HepG2 (cell line): ENCODE measurements around the gene CPB1. TPM values are rescaled to one million over a fixed set of nuclear protein-coding genes. Genes with fewer than 3 reads are reported as not detected.

Experiments used
- ATAC-seq: fragments of 200-7000 bp; cut with Tn5 transposase; 3 replicates; pipeline ENCODE4 v1.9.1; 2020; ENCODE audit warnings: mild to moderate bottlenecking, moderate library complexity
- BruUV-seq: library from RNA; stranded (reverse); fragments of 400-500 nt; replicated peaks from 2 replicates; lab custom pipeline; 2021; lab: Mats Ljungman, UMichigan
- CTCF ChIA-PET: fragments of 300-600 bp; formaldehyde crosslinking; extraction: SDS; loops from one replicate; lab custom pipeline; 2021; ENCODE audit warnings: low total read pairs, inconsistent platforms, low intra/inter-chr PET ratio; lab: Yijun Ruan, JAX
- POLR2A ChIA-PET: fragments of 350-600 bp; sonication (Branson Sonifier 250); formaldehyde crosslinking; loops from one replicate; lab custom pipeline; 2020; ENCODE audit warnings: antibody characterized with exemption, inconsistent platforms; lab: Yijun Ruan, JAX
- DNase-seq: peaks from one replicate; pipeline ENCODE4 v3.0.0-alpha.2; 2015; ENCODE audit warnings: low spot score
- FAIRE-seq: peaks from 3 replicates; lab custom pipeline; 2011; peaks lifted over from hg19 to GRCh38; lab: Jason Lieb, UNC
- H2AFZ ChIP-seq: one replicate; pipeline ENCODE4 v1.6.1; 2011; ENCODE audit warnings: low read length, inconsistent platforms
- H3K27ac ChIP-seq: fragments of 300-600 bp; 3 replicates; pipeline ENCODE4 v1.8.0; 2011; ENCODE audit warnings: mixed run types, mild to moderate bottlenecking, mixed read lengths, low read length, inconsistent platforms; ENCODE audit not compliant: insufficient read depth; ENCODE audit errors: extremely low read length
- H3K27me3 ChIP-seq, 2 experiments: fragments of 200-600 bp in 1 of 2; 2 replicates in 1 of 2; 3 replicates in 1 of 2; pipeline versions ENCODE4 v1.6.0 to v1.8.0; 2011; ENCODE audit warnings: low read length in 2 of 2, mild to moderate bottlenecking in 2 of 2, moderate library complexity in 2 of 2, inconsistent platforms in 1 of 2; ENCODE audit not compliant: insufficient read depth in 2 of 2, control insufficient read depth in 1 of 2
- H3K36me3 ChIP-seq, 2 experiments: fragments of 200-600 bp in 1 of 2; replicated peaks in 1 of 2; 2 replicates in 1 of 2; 3 replicates in 1 of 2; pipeline versions ENCODE4 v1.5.1 to v1.8.0; 2011; ENCODE audit warnings: low read length in 2 of 2, inconsistent platforms in 1 of 2; ENCODE audit not compliant: insufficient read depth in 2 of 2, control insufficient read depth in 1 of 2
- H3K4me1 ChIP-seq: 2 replicates; pipeline ENCODE4 v1.5.1; 2012; ENCODE audit warnings: low read length, inconsistent platforms; ENCODE audit not compliant: insufficient read depth
- H3K4me2 ChIP-seq: 2 replicates; pipeline ENCODE4 v1.6.0; 2011; ENCODE audit warnings: low read depth, low read length, inconsistent platforms
- H3K4me3 ChIP-seq, 3 experiments: fragments of 200-600 bp in 1 of 3; sonication (generic), shearing (Covaris generic) in 1 of 3; replicated peaks in 1 of 3; 2 replicates each; pipeline ENCODE4 v1.5.1; 2011 to 2016; ENCODE audit warnings: low read length in 3 of 3, inconsistent platforms in 2 of 3, low read depth in 2 of 3, mild to moderate bottlenecking in 2 of 3, control low read depth in 1 of 3, mixed read lengths in 1 of 3; ENCODE audit not compliant: insufficient read depth in 1 of 3
- H3K79me2 ChIP-seq: one replicate; pipeline ENCODE4 v1.6.1; 2011; ENCODE audit warnings: low read length, inconsistent platforms; ENCODE audit not compliant: insufficient read depth
- H3K9ac ChIP-seq: 2 replicates; pipeline ENCODE4 v1.6.0; 2011; ENCODE audit warnings: mild to moderate bottlenecking, low read depth, low read length, inconsistent platforms; ENCODE audit not compliant: insufficient read depth
- H3K9me3 ChIP-seq: 2 replicates; pipeline ENCODE4 v1.5.1; 2012; ENCODE audit warnings: mild to moderate bottlenecking, low read length
- H4K20me1 ChIP-seq: 2 replicates; pipeline ENCODE4 v1.6.0; 2011; ENCODE audit warnings: inconsistent platforms, mild to moderate bottlenecking, low read length, moderate library complexity; ENCODE audit not compliant: insufficient read depth
- ELF3 ChIP-seq: IDR thresholded peaks from 2 replicates; pipeline ENCODE4 v1.6.1; 2016; ENCODE audit warnings: missing genetic modification reagents, missing compliant biosample characterization
- GLI4 ChIP-seq: sonication (generic); formaldehyde crosslinking; IDR thresholded peaks from 2 replicates; pipeline ENCODE4 v1.5.1; 2020; ENCODE audit warnings: missing genetic modification reagents, mild to moderate bottlenecking, moderate library complexity, borderline replicate concordance
- HES4 ChIP-seq: sonication (generic); formaldehyde crosslinking; IDR thresholded peaks from 2 replicates; pipeline ENCODE4 v1.9.0; 2021; ENCODE audit warnings: mild to moderate bottlenecking, missing genetic modification reagents, borderline replicate concordance
- MTF1 ChIP-seq: sonication (generic); formaldehyde crosslinking; IDR thresholded peaks from 2 replicates; pipeline ENCODE4 v1.5.0; 2020; ENCODE audit warnings: missing genetic modification reagents
- NR2F2 ChIP-seq: IDR thresholded peaks from 2 replicates; pipeline ENCODE4 v1.6.1; 2012; ENCODE audit warnings: low read depth, inconsistent platforms, borderline replicate concordance
- PBX2 ChIP-seq: IDR thresholded peaks from 2 replicates; pipeline ENCODE4 v1.6.1; 2016; ENCODE audit warnings: control low read depth
- RNF2 ChIP-seq: fragments of 450-650 bp; conservative IDR thresholded peaks from 2 replicates; pipeline ENCODE4 v1.6.1; 2016; ENCODE audit warnings: low read depth
- SOX5 ChIP-seq: IDR thresholded peaks from 2 replicates; pipeline ENCODE4 v1.6.1; 2016; ENCODE audit warnings: borderline replicate concordance
- SP4 ChIP-seq: sonication (generic); formaldehyde crosslinking; IDR thresholded peaks from 2 replicates; pipeline ENCODE4 v1.8.1; 2023; ENCODE audit warnings: mild to moderate bottlenecking, missing genetic modification reagents
- TCF7 ChIP-seq: sonication (generic); IDR thresholded peaks from 2 replicates; pipeline ENCODE4 v1.6.1; 2016; ENCODE audit warnings: antibody characterized with exemption, low read depth
- ZMAT5 ChIP-seq: sonication (generic); formaldehyde crosslinking; IDR thresholded peaks from 2 replicates; pipeline ENCODE4 v1.5.0; 2020; ENCODE audit warnings: mild to moderate bottlenecking, low read depth, missing genetic modification reagents, borderline replicate concordance
- ZNF3 ChIP-seq: IDR thresholded peaks from 2 replicates; pipeline ENCODE4 v1.7.0; 2017; ENCODE audit warnings: inconsistent platforms
- ZNF512B ChIP-seq: sonication (generic); formaldehyde crosslinking; IDR thresholded peaks from 2 replicates; pipeline ENCODE4 v1.5.1; 2020; ENCODE audit warnings: missing genetic modification reagents, mild to moderate bottlenecking, borderline replicate concordance
- WGBS: methylation state at CpG from one replicate; pipeline ENCODE4 v1.1.6; 2017; ENCODE audit warnings: low lambda C conversion rate; 5-methylcytosine and 5-hydroxymethylcytosine counted together
- in situ Hi-C: cut with HindIII; loops from 2 replicates; pipeline ENCODE4 v1.10.0; 2017; ENCODE audit warnings: low pct_unique_long_range_greater_than_20kb; ENCODE audit not compliant: extremely low pct_ligation_motif_present
- intact Hi-C: fragments of 100-400 bp; cut with micrococcal nuclease; formaldehyde crosslinking; loops from one replicate; pipeline ENCODE4 v1.10.0; 2022; ENCODE audit not compliant: unreplicated experiment
- polyA plus RNA-seq, 8 experiments: library from polyadenylated mRNA; depleted of rRNA in 3 of 8; stranded (reverse) in 7 of 8; unstranded in 1 of 8; fragments of >200 nt; fragmentation: Illumina TruSeq in 4 of 8; extraction: Trizol in 4 of 8; gene quantifications; 2 replicates each; pipeline versions ENCODE4 v1.2.1 to v1.2.3, GENCODE V29; 2011 to 2016; ENCODE audit warnings: low read depth in 4 of 8, missing spikeins in 1 of 8, mixed read lengths in 1 of 8; ENCODE audit not compliant: insufficient read depth in 1 of 8
- total RNA-seq, 5 experiments: library from RNA; depleted of rRNA; stranded (reverse); fragments of >200 nt; fragmentation: Illumina TruSeq; extraction: Trizol; gene quantifications; 2 replicates each; pipeline ENCODE4 v1.2.3, GENCODE V29; 2016; ENCODE audit warnings: low read depth in 1 of 5
- TF ChIP-seq, protein P1 (sequence below): sonication (generic); formaldehyde crosslinking; IDR thresholded peaks from 2 replicates; pipeline ENCODE4 v1.8.1; 2023; ENCODE audit warnings: mild to moderate bottlenecking, moderate library complexity, missing genetic modification reagents
- TF ChIP-seq, protein P2 (sequence below), 2 experiments: sonication (generic) in 1 of 2; formaldehyde crosslinking in 1 of 2; IDR thresholded peaks; 2 replicates each; pipeline versions ENCODE4 v1.5.1 to v1.6.1; 2011 to 2020; ENCODE audit warnings: borderline replicate concordance in 1 of 2, low read depth in 1 of 2, low read length in 1 of 2, mild to moderate bottlenecking in 1 of 2, missing genetic modification reagents in 1 of 2, moderate library complexity in 1 of 2

Gene CPB1
- total and polyA plus RNA-seq, 2 of the 13 experiments (the other 11 are each of a cell fraction or from before 2014, with no cell fraction given): not detected

DNA sequence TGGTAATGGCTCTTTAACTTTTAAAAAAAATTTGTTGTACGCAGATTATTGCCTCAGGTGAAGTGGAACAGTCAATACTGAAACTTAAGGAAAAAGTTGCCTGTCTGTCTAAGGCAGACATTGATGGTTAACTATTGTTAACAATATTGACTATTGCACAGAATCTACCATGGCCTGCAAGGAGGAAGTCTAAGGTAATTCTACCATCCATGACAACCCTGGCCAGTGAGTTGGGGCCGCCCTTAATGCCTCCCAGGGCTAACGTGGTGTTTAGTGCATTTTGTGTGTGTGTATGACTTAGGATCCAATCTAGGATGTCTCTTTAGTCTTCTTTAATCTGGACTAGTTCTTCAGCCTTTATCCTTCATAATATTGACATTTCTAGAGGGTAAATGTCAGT lies 2.1 kb upstream of the CPB1 start (continued):
- TF ChIP-seq, protein P1, sequence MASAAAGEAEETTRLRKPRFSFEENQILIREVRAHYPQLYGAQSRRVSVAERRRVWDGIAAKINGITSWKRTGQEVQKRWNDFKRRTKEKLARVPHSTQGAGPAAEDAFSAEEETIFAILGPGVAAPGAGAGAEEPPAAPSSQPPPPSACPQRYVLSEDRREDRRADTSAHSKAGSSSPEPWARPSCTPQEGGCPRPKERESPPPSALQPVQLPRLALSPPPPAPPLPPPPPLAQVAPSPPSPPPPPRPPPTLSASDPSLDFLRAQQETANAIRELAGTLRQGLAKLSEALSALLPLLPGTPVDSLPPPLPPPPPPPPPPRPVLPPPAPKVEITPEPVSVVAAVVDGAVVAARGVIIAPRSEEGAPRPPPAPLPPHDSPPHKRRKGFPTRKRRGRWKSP (CRISPR knock-in tag): no peak
- TF ChIP-seq GLI4 (CRISPR knock-in tag): no peak

DNA sequence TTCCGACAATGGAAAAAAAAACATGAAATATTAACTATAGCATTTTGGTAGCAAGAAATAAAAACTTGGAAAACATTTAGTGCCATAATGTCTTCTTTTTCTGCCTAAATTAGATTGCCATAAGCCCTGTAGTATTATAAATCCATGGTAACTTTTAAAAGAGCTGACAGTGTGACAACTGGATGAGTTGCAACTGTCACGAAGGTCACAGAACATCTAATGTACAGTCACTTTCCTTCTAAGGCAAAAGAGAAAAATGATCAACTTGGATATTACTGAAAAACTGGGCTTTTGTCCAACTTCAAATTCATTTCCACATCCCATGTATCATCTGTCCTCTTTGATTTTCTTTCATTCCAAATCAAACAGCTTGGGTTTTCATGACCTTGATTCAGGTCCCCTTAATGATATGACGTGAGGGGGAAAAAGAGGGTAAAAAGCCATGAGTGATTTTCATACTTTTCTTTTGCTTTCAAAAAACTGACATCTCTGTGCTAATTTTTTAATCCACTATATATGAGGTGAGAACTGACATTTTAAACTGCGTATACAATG lies 602 bp downstream of the CPB1 start:
- Histone ChIP-seq H3K4me1 (no peaks in the 10 kb centered on the region), H3K4me2 (no peak overlapping the region), H3K27me3 (no peaks in the 10 kb centered on the region), H3K9ac (no peak overlapping the region), H3K79me2 (no peaks in the 10 kb centered on the region), H3K4me3 (no peak overlapping the region), H2AFZ (no peak overlapping the region), H3K27ac (no peak overlapping the region), H4K20me1 (no peaks in the 10 kb centered on the region), H3K36me3 (no peaks in the 10 kb centered on the region), H3K9me3 (no peaks in the 10 kb centered on the region)
- no TSS peak for BruUV-seq
- ChIA-PET CTCF (no interaction called here), POLR2A (no interaction called here)
- ATAC-seq (no peak), FAIRE-seq (no peak), DNase-seq (no peak)
- 26% methylated on average over 4 of the region's 4 CpGs for WGBS
- in situ Hi-C loops: no loop called here
- intact Hi-C loops: no loop called here
- no peak for TF ChIP-seq ZNF512B (CRISPR knock-in tag)
- no peak for TF ChIP-seq HES4 (CRISPR knock-in tag)
- TF ChIP-seq PBX2 (CRISPR knock-in tag): no peak
- no peak for TF ChIP-seq RNF2
- TF ChIP-seq SOX5 (CRISPR knock-in tag): no peak
- no peak for TF ChIP-seq SP4 (CRISPR knock-in tag)
- no peak for TF ChIP-seq ELF3
- TF ChIP-seq TCF7: no peak
- TF ChIP-seq, protein P2, sequence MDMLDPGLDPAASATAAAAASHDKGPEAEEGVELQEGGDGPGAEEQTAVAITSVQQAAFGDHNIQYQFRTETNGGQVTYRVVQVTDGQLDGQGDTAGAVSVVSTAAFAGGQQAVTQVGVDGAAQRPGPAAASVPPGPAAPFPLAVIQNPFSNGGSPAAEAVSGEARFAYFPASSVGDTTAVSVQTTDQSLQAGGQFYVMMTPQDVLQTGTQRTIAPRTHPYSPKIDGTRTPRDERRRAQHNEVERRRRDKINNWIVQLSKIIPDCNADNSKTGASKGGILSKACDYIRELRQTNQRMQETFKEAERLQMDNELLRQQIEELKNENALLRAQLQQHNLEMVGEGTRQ (IDR thresholded peaks at IDR 0.05; ENCODE audit: low read depth, low read length): no peak
- TF ChIP-seq, protein P2 (CRISPR knock-in tag; IDR thresholded peaks at IDR 0.05; ENCODE audit: borderline replicate concordance): no peak
- TF ChIP-seq ZMAT5 (CRISPR knock-in tag): no peak
- no peak for TF ChIP-seq ZNF3 (CRISPR knock-in tag)
- TF ChIP-seq NR2F2: no peak
- TF ChIP-seq MTF1 (CRISPR knock-in tag): no peak
